GM21528 (cell line): Measurements from ENCODE around the gene ZNF526.
"Not testable (repeated sequence)": the region's sequence is repeated elsewhere in the genome, so short reads cannot be mapped to it uniquely, and the experiment has no call there.

Source experiments
- ATAC-seq: cut with Tn5 transposase; IDR thresholded peaks from one replicate; pipeline ENCODE4 v1.9.1; 2021; ENCODE audit warnings: mild to moderate bottlenecking, moderate library complexity; ENCODE audit not compliant: unreplicated experiment, low FRiP score

ZNF526 gene

DNA sequence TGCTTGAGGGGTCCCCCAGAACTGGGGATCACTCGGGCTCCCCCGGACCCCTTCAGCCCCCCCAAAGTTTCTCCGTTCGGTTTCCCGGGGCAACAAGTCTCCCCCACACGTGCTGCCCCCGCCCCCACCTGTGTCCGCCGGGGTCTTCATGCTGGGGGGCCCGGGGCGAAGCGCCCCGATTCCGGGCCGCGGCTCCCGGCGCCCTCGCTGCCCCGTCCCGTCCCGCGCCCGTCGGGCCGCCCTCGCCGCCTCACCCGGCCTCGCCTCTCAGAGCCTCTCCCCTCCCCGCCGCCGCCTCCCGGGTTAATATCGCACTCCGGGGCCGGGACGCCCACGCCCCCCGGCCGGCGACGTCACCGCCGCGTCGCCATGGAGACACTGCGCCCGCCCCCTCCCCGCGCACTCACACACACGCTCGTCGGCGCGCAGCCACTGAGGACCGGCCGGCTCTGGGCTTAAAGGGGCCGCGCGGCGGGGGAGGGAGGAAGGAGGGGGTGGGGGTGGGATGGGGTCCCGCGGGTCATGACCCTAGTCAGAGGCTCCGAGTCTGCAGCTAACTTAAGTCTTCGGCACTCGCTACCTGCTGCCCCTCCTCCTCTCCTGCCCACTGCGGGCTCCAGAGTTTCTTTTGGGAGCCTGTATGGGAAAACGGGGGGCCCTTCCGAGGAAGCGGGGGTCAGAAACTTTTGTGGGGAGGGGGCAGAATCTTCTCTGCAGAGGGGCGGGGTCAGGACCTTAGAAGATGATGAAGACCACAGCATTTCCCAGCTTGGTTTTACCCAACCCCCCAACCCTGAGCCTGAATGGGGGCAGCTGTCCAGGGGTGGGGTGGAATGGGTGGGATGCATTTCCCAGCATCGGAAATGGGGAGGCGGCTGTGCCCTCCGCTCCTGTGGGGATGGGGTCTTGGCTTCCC lies 35.0 kb downstream of the ZNF526 start, which contains the start of gene ERF:
ERF (minus strand) TSS at position 279 of the 916 bp plus-strand sequence; CDS start at position 150, 129 bp downstream.
- ATAC-seq = peak; percentile 49

DNA sequence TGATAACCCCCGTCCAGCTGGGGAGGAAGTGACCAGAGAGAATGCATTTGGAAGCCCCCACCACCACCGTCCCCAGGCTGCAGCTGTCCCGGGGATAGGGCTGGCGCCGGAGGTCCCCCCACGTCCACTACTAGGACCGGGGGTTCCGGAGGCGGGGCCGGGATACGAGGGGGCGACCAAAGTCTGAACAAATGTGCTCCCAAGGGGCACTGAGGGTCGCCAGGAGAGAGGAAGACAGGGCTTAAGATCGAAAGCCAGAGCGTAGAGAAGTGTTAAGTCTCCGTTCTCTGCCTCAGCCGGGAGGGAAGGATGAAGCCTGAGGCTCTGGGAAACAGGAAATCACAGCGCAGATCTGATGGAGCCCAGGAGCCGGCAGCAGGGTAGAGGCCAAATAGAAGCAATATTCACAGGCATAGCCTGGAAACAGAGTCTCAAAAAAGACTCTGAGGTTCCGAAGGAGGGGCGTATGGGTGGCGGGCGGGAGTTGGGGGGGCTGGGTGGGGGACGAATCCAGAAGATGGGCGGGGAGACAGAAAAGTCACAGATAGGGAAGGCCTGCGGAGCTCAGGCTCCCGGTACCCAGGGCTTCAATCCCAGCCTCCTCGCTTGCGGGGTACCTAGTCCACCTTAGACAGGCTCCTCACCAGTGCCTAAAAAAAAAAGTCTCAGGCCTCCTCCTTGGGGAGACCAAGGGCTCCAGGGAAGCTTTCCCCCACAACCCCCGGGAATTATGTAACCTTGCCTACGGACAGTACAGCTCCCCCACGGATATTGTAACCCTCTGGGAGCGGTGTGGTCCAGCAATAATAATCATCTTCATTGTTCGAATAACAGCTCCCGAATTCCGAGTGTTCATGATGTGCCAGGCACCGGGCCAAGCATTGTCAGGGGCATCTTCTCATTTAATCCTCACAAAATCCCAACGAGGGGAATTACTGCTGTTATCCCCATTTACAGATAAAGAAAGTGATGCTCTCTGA lies 35.9 kb downstream of the ZNF526 start:
- ATAC-seq = no peak

DNA sequence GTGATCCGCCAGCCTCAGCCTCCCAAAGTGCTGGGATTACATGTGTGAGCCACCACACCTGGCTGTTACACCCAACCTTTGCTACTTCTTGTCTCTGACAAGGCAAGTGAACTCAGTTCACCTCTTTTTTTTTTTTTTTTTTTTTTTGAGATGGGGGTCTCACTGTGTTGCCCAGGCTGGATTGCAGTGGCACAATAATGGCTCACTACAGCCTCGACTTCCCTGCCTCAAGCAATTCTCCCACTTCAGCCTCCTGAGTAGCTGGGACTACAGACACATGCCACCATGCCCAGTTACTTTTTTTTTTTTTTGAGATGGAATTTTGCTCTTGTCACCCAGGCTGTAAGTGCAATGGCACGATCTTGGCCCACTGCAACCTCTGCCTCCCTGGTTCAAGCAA lies 37.7 kb downstream of the ZNF526 start:
- ATAC-seq = not testable (repeated sequence)

DNA sequence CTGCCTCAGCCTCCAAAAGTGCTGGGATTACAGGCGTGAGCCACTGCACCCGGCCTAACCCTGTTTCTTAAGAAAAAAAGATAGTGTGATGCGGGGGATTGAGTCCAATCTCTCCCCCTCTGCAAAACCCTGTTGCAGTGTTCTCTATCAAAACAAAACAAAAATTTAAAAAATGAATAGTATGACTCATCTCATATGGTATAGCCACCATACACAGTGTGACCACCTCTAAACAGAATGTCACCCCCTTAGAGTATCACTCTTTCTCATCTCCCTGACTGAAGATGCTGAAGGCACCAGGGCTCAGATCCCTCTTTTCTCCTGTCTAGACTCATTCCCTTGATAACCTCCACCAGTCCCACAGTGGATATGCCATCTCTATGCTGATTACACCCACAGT lies 41.7 kb downstream of the ZNF526 start:
- no peak for ATAC-seq

DNA sequence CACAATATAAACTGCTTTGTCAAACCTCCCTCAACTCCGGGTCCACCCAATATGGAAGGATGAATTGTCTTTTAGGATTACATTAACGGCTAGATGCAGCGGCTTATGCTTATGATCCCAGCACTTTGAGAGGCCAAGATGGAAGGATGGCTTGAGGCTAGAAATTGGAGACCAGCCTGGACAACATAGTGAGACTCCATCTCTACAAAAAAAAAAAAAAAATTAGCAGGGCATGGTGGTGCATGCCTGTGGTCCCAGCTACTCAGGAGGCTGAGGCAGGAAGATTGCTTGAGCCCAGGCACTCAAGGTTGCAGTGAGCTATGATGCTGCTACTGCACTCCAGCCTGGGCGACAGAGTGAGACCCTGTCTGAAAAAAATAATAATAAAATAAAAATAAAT lies 46.0 kb downstream of the ZNF526 start:
- ATAC-seq = not testable (repeated sequence)

DNA sequence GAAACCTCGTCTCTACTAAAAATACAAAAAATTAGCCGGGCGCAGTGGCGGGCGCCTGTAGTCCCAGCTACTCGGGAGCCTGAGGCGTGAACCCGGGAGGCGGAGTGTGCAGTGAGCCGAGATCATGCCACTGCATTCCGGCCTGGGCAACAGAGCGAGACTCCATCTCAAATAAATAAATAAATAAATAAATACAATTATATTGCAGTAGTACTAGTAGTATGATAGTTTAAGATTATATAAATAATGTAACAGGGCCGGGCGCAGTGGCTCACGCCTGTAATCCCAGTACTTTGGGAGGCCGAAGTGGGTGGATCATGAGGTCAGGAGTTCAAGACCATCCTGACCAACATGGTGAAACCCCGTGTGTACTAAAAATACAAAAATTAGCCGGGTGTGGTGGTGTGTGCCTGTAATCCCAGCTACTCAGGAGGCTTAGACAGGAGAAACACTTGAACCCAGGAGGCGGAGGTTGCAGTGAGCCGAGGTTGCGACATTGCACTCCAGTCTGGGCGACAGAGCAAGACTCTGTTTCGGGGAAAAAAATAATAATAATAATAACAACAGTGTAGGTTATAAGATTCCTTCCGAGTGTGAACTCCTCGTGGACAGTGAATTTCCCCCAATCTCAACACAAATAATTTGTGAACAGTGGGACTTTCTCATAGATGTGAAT lies 47.0 kb downstream of the ZNF526 start:
- ATAC-seq = not testable (repeated sequence)

GRCh38 chr19:42267644-42268141 lies 47.6 kb downstream of the ZNF526 start:
- no peak for ATAC-seq

DNA sequence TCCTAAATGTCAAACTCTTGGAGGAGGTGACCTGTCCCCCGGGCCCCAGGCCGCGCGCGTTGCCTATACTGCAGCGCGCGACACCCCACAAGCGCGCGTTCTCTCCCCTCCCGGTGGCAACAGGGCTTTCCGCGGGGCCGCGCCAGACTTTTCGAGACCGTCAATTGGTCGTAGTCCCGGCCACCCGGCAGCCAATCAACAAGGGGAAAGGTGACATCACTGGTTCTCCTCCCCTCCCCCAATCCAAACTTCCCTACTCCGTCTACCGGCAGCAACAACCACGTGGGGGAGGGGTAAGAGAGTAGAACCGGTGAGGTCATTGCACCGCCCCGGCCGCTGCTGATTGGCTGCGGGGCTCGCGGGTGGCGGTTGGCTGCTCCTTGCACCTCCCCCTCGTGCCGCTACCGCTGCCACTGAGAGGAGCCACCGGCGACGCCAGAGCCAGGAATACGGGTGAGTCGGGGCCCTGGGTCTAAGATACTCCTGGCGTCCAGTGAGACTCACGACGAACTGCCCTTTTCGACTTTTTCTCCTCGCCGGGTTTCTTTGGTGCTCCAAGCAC lies 48.1 kb downstream of the ZNF526 start:
- peak; percentile 62 for ATAC-seq

DNA sequence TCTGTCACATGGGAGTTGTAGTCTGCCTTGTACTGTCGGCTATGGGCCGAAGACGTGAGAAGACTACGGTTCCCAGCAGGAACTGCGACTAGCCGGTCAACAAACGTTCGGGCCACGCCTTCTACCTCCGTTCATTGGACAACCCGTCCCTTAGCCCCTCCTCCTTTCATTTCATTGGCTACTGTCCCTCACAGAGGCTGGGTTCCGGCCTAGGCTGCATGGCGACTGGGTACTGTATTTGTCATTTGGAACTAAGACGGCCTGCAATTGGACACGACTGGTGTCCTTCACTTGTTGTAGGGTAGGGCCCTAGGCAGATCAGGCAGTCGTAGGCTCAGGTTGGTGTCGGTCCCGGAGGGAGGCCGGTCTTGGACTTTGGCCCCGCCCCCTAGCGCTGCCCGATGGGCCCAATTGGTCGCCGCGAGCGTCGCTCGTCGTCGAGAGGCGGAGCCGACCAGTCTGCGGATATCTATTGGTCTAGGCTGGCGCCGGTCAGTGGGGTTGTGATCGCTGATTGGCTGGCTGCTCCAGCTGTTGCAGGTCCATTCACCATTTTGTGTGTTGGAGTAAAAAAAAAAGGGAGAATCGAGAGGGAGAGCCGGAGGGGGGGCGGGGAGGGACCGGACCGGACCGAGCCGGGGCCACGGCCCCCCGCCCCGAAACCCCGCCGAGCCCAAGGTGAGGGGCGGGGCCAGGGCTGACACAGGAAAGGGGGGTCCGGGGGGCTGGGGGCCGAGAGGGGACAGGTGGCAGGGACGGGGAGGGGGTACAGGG lies 48.8 kb downstream of the ZNF526 start, which contains the start of gene CIC:
CIC (plus strand) TSS at position 549 of the 774 bp plus-strand sequence. CDS start 2,532 bp downstream, outside the sequence.
- ATAC-seq = peak; percentile 82

- ATAC-seq = no peak
Observed at GRCh38 chr19:42269478-42270345, 49.6 kb downstream of the ZNF526 start.

- no peak for ATAC-seq
Observed at GRCh38 chr19:42270346-42271044, 50.4 kb downstream of the ZNF526 start.

DNA sequence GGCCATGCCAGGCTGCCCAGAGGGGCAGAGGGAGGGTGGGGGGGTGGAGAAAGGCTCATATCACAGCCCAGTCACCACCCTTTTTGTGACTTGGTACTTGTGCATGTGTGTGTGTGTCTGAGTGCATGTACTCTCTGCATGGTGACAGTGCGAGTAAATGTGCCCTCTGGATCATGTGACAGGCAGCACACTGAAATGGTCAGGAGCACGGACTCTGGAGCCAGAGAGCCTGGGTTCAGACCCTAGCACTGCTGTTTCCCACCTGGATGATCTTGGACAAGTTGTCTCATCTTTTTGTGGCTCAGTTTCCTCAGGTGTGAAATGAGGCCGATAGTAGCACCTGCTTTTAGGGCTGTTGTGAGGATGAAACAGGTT lies 50.9 kb downstream of the ZNF526 start:
- ATAC-seq = no peak

- no peak for ATAC-seq
Observed at GRCh38 chr19:42271861-42272534, 51.9 kb downstream of the ZNF526 start.

- no peak for ATAC-seq
Observed at GRCh38 chr19:42272535-42272897, 52.4 kb downstream of the ZNF526 start.

GRCh38 chr19:42272989-42273406 lies 52.9 kb downstream of the ZNF526 start:
- ATAC-seq = no peak

DNA sequence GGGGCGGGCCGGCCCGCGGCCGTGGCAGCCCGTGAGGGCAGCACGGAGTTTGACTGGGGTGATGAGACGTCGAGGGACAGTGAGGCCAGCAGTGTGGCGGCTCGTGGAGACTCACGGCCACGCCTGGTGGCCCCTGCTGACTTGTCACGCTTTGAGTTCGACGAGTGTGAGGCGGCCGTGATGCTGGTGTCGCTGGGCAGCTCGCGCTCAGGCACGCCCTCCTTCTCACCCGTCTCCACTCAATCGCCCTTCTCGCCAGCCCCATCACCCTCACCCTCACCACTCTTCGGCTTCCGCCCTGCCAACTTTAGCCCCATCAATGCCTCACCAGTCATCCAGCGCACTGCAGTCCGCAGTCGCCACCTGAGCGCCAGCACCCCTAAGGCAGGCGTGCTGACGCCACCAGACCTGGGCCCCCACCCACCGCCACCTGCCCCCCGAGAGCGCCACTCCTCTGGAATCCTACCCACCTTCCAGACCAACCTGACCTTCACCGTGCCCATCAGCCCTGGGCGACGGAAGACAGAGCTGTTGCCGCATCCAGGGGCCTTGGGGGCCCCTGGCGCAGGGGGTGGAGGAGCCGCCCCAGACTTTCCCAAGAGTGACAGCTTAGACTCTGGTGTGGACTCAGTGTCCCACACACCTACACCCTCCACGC lies 53.4 kb downstream of the ZNF526 start:
- ATAC-seq = no peak
